Kidney glomerular epithelial cell (primary cell): ENCODE data around the gene CCDC150.
"Not testable (repeated sequence)": the region's sequence is repeated elsewhere in the genome, so short reads cannot be mapped to it uniquely, and the experiment has no call there.

Experiments
- DNase-seq: peaks from one replicate; lab custom pipeline; 2025; lab: John Stamatoyannopoulos, UW

Gene CCDC150

GRCh38 chr2:196639180-196640030 lies at the start of gene CCDC150:
TSS of gene CCDC150 (plus strand) at chr2:196639715. CDS start at chr2:196639767, 52 bp downstream.
- peak; percentile 92 for DNase-seq

- DNase-seq: no peak
Measured at GRCh38 chr2:196590286-196590685, 49.2 kb upstream of the CCDC150 start.

GRCh38 chr2:196591004-196591403 lies 48.5 kb upstream of the CCDC150 start:
- no peak for DNase-seq

GRCh38 chr2:196591621-196592022 lies 47.9 kb upstream of the CCDC150 start:
- no peak for DNase-seq

GRCh38 chr2:196592331-196592910 lies 47.1 kb upstream of the CCDC150 start:
- DNase-seq: peak; percentile 23

GRCh38 chr2:196592911-196593881 lies 46.3 kb upstream of the CCDC150 start, which contains the start of gene HECW2:
TSS of gene HECW2 (minus strand) at chr2:196593554.
- DNase-seq: no peak

- no peak for DNase-seq
Measured at GRCh38 chr2:196594158-196594557, 45.4 kb upstream of the CCDC150 start.

GRCh38 chr2:196597531-196597930 lies 42.0 kb upstream of the CCDC150 start:
- DNase-seq: no peak

GRCh38 chr2:196598412-196598811 lies 41.1 kb upstream of the CCDC150 start:
- no peak for DNase-seq

GRCh38 chr2:196598846-196599245 lies 40.7 kb upstream of the CCDC150 start:
- DNase-seq: no peak

GRCh38 chr2:196601430-196602306 lies 37.8 kb upstream of the CCDC150 start:
- DNase-seq: peak; percentile 9

GRCh38 chr2:196604196-196604595 lies 35.3 kb upstream of the CCDC150 start:
- no peak for DNase-seq

GRCh38 chr2:196606516-196606915 lies 33.0 kb upstream of the CCDC150 start:
- DNase-seq: no peak

- DNase-seq: no peak
Measured at GRCh38 chr2:196607073-196607472, 32.4 kb upstream of the CCDC150 start.

GRCh38 chr2:196607896-196608295 lies 31.6 kb upstream of the CCDC150 start:
- not testable (repeated sequence) for DNase-seq

- no peak for DNase-seq
Measured at GRCh38 chr2:196609806-196610205, 29.7 kb upstream of the CCDC150 start.

- DNase-seq: no peak
Measured at GRCh38 chr2:196610796-196611195, 28.7 kb upstream of the CCDC150 start.

- no peak for DNase-seq
Measured at GRCh38 chr2:196613302-196613701, 26.2 kb upstream of the CCDC150 start.

GRCh38 chr2:196617430-196617829 lies 22.1 kb upstream of the CCDC150 start:
- DNase-seq: no peak

GRCh38 chr2:196618661-196619060 lies 20.9 kb upstream of the CCDC150 start:
- no peak for DNase-seq

- no peak for DNase-seq
Measured at GRCh38 chr2:196630531-196630930, 9.0 kb upstream of the CCDC150 start.
